GM10248 (cell line): Measurements from ENCODE around the gene CHPF.

ENCODE experiments used
- CTCF ChIA-PET: fragments of 300-600 bp; sonication (Branson Sonifier 250); formaldehyde crosslinking; extraction: SDS; loops from one replicate; lab custom pipeline; 2021; ENCODE audit warnings: antibody characterized with exemption; lab: Yijun Ruan, JAX
- POLR2A ChIA-PET: fragments of 350-650 bp; sonication (Branson Sonifier 250); formaldehyde crosslinking; extraction: SDS; loops from one replicate; lab custom pipeline; 2020; ENCODE audit warnings: antibody characterized with exemption; lab: Yijun Ruan, JAX
- DNase-seq: peaks from one replicate; pipeline ENCODE4 v3.0.0; 2012; ENCODE audit errors: extremely low spot score
- TF ChIP-seq, protein P1 (sequence below): IDR thresholded peaks from 2 replicates; pipeline ENCODE4 v1.5.1; 2012; ENCODE audit warnings: mild to moderate bottlenecking, low read depth; ENCODE audit errors: extremely low read depth, missing control alignments, control extremely low read depth

CHPF gene

GRCh38 chr2:219557320-219557719 is 13.7 kb upstream of the CHPF start:
- TF ChIP-seq, protein P1, sequence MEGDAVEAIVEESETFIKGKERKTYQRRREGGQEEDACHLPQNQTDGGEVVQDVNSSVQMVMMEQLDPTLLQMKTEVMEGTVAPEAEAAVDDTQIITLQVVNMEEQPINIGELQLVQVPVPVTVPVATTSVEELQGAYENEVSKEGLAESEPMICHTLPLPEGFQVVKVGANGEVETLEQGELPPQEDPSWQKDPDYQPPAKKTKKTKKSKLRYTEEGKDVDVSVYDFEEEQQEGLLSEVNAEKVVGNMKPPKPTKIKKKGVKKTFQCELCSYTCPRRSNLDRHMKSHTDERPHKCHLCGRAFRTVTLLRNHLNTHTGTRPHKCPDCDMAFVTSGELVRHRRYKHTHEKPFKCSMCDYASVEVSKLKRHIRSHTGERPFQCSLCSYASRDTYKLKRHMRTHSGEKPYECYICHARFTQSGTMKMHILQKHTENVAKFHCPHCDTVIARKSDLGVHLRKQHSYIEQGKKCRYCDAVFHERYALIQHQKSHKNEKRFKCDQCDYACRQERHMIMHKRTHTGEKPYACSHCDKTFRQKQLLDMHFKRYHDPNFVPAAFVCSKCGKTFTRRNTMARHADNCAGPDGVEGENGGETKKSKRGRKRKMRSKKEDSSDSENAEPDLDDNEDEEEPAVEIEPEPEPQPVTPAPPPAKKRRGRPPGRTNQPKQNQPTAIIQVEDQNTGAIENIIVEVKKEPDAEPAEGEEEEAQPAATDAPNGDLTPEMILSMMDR: no peak

GRCh38 chr2:219556413-219556812 is 12.8 kb upstream of the CHPF start:
- TF ChIP-seq, protein P1: no peak
- ChIA-PET POLR2A (no interaction called here), CTCF (interaction anchor here (2.1 to 7.9 kb wide), 2 partner anchors 14 to 28 kb away, joined by 4 to 63 read pairs; partner anchors contain the start of genes CHPF and TMEM198)
- no peak for DNase-seq

More at GRCh38 chr2:219557320-219557719, 13.7 kb upstream of the CHPF start:
- POLR2A ChIA-PET: interaction anchor here (0.5 kb wide), 1 partner anchor 168 kb away, joined by 7 read pairs; no protein-coding TSS in a partner anchor
- CTCF ChIA-PET: interaction anchor here (1.2 to 7.9 kb wide), 5 partner anchors 9 to 96 kb away, joined by 3 to 63 read pairs (median 3); partner anchors contain the start of genes CHPF and TMEM198
- DNase-seq: no peak

GRCh38 chr2:219555956-219556355 is 12.3 kb upstream of the CHPF start:
- ChIA-PET CTCF (interaction anchor here (1.7 to 7.9 kb wide), 2 partner anchors 11 to 14 kb away, joined by 7 to 63 read pairs; partner anchors contain the start of genes CHPF and TMEM198), POLR2A (no interaction called here)
- TF ChIP-seq, protein P1: no peak
- DNase-seq: no peak

GRCh38 chr2:219554350-219554749 is 10.7 kb upstream of the CHPF start:
- POLR2A ChIA-PET: no interaction called here
- TF ChIP-seq, protein P1: no peak
- no peak for DNase-seq
- CTCF ChIA-PET: interaction anchor here (1.7 to 7.9 kb wide), 2 partner anchors 12 kb away, joined by 7 to 63 read pairs; partner anchors contain the start of genes CHPF and TMEM198

GRCh38 chr2:219553463-219553963 is 9.9 kb upstream of the CHPF start:
- CTCF ChIA-PET: interaction anchor here (1.1 to 7.9 kb wide), 4 partner anchors 11 to 151 kb away, joined by 3 to 63 read pairs (median 4); partner anchors contain the start of genes CHPF, STK11IP and TMEM198
- TF ChIP-seq, protein P1: no peak
- no peak for DNase-seq
- POLR2A ChIA-PET: no interaction called here

- ChIA-PET CTCF (interaction anchor here (1.1 to 7.9 kb wide), 4 partner anchors 11 to 151 kb away, joined by 3 to 63 read pairs (median 4); partner anchors contain the start of genes CHPF, STK11IP and TMEM198), POLR2A (no interaction called here)
- no peak for DNase-seq
- TF ChIP-seq, protein P1: no peak
Measured at GRCh38 chr2:219553168-219553417, 9.5 kb upstream of the CHPF start.
